Middle frontal gyrus (tissue), 1 donor: ENCODE measurements around the gene PIK3CA.
"Not testable (repeated sequence)": the region's sequence is repeated elsewhere in the genome, so short reads cannot be mapped to it uniquely, and the experiment has no call there.

Experiments used
- DNase-seq: peaks from one replicate; pipeline ENCODE4 v3.0.0-alpha.2; 2015; ENCODE audit warnings: low spot score; ENCODE audit errors: extremely low spot score

PIK3CA gene

DNA sequence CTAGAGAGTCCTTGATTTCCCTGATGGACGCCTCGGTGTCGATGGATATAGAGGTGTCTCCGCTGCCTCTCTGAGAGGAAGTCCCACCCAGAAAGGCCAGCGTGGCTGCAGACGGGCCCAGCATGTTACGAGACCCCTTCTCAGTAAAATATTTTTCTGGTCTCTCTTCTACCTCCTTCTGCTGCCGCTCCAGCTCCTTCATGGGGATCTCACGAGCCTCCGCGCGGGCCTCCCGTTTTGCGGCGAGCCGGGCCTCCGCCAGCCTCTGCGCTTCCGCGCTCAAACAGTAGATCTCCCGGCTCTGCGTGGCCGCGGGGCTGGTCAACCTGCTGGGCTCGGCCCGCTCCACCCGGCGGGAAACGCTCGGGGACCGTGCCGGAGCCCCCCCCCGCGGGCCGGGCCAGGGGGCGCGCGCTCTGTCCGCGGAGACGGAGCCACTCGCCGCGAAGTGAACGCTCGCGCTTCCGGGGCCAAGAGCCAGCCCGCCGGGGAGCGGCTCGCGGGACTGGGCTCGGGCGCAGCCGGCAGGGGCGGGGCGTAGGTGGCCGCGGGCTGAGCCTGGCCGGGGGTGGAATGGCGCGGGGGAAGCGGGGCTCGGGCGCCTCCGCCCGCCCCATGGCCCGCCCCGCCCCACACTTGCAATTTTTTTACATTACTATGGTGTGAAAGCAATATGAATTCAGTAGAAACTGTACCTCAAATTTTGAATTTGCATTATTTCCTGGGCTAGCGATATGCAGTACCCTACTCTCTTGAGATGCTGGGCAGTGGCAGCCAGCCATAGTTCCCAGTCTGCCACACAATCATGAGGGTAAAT, 113.0 kb downstream of the PIK3CA start:
- DNase-seq = no peak

DNA sequence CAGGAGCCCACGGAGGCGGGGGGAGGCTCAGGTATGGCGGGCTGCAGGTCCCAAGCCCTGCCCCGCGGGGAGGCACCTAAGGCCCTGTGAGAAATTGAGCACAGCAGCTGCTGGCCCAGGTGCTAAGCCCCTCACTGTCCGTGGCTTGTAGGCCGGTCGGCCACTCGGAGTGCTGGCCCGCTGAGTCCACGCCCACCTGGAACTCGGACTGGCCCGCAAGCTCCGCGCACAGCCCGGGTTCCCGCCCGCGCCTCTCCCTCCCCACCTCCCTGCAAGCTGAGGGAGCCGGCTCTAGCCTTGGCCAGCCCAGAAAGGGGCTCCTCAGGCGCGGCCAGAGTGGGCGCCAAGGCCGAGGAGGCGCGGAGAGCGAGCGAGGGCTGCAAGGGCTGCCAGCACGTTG, 115.0 kb downstream of the PIK3CA start:
- no peak for DNase-seq

DNA sequence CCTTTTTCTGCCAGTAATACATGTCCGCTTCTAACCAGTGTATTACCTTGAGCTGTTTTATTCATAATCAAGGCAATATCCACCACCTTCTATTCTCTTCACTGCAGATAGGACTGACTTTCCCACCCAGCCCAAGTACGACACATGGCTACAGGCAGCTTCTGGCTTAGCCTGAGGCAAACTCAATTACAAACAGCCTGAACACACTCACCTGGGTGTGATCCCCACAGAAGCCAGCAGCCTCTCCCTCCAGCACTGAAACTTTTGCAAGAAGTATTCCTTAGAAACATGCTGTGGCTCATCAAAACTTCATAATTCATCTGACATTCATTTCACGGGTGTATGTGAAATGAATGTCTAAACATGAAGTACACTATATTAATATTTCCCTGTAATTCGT, 116.3 kb downstream of the PIK3CA start:
- DNase-seq = no peak

DNA sequence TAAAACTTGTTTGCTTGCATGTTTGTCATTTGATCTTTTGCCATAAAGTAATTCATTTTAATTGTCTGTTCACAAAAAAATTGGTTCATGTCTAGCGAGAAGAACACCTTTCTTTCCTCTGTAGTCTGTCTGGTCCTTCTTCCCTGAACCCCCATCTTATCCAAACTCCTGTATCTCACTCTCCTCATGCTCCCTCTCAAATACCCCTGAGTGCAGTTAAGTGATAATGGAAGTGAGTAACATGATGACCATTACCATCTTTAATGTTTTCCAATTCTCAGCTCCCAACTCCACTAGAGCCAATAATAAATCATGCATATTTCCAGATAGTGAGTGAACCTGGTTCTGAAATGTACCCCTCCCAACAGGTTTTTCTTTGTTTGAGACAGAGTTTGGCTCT, 116.9 kb downstream of the PIK3CA start:
- no peak for DNase-seq

DNA sequence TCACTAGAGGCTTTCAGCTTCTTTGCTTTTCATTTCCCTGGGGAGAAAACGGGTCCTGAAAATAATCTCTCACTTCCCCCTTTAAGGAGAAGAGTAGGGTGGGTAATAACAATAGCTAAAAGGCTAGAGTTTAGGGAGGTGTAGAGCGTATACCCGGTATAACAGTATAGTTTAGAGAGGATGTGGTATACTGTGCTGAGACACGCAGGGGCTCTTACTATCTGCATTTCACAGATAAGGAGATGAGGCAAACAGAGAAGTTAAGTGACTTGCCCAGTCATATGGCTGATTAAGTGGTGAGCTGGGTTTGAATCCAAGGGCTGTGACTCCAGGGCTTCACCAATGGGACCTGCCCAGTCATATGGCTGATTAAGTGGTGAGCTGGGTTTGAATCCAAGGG, 117.7 kb downstream of the PIK3CA start:
- no peak for DNase-seq

DNA sequence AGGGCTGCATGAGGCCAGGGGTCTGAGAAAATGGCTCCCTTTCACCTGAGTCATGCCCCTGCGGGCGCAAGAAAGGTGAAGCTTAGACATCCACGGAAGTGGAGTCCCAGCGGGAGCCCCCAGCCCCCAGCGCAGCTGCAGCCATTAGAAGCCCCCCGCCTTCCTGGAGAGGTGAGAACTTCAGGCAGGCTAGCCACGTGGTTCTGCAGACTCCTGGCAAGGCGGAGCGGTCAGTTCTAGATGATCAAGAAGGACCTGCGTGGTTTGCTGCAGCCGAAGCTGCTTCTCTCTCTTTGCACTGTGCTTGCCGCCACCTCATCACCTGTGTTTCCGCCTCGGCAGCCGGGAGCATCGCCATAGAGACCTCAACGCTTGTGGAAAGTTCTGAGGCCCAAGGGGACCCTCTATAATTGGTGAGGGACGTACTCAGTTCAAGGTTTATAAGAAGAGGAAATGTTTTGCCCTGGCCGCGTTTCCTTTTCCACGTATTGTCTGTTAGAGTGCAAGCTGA, 118.6 kb downstream of the PIK3CA start:
- DNase-seq = no peak

DNA sequence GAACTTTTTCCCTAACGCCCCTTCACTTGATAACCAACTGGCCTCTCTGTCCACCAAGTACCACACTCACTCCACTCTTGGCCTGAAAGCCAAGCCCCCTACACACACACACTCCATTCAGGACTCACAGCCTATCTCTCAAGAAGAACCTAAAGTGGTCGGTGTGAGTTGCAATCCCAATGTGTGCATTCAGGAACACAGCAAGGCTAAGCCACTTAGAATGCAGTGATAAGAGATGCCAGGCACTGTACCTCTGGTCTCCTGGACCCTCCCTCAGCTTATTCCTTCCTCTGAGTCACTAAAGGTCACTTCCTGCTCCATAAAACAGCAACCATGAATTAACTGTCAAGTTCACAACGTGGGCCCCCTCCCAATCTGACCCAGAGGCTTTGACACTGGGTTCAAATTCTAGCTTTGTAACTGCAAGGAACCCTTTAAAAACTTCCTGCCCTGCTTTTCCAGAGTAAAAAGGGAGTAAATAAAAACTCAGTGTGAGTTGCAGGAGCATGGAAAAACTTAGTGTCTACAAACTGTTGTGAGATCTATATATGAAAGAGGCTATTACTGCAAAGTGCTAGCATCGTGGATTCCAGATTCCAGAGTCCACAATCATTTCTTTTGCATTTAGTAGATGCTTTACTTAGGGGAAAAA, 120.4 kb downstream of the PIK3CA start:
- no peak for DNase-seq

DNA sequence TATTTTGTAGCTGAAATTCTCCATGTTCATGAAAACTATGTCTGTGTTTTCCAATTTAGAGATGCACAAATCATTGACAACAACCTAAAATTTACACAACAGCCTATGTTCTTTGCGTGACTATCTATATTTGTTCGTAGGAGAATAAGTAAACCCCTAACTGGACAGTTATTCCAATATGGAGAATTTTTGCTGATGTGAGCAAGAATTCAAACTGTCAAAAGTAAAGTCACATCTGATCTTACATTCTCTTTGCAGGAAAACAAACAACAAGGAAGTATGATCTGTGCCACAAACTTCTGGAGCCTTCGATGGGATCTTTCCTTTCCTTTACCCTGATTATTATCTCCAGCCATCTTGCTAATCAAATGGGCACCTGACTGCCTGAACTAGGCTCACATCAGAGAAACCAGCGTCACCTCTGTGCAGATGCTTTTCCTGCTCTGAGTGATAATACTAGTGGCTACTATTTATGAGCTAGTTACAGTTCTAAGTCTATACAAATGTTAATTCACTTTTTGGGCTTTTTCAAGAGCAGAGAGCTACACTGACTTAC, 121.1 kb downstream of the PIK3CA start:
- no peak for DNase-seq

DNA sequence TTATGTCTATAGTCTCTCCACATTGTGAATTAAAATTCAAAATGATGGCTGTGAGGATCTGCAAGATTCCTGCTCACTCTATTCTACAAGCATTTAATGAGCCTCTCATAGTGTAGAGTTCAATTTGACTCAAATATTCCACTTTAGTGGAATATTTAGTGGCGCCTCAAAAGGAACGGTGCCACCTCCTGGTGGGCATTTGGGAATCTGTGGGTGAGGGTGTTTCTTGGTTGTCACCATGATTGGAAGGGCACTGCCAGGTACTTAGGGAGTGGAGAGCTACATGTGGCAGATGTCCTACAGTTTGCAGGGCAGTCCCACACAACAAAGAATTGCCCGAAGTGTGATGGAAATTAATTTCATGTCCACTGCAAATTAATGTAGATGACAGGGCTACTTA, 124.2 kb downstream of the PIK3CA start:
- no peak for DNase-seq

DNA sequence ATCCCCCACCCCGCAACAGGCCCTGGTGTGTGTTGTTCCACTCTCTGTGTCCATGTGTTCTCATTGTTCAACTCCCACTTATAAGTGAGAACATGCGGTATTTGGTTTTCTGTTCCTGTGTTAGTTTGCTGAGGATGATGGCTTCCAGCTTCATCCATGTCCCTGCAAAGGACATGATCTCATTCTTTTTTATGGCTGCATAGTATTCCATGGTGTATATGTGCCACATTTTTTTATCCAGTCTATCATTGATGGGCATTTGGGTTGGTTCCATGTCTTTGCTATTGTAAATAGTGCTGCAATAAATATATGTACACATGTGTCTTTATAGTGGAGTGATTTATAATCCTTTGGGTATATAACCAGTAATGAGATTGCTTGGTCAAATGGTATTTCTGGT, 126.3 kb downstream of the PIK3CA start:
- DNase-seq = not testable (repeated sequence)

DNA sequence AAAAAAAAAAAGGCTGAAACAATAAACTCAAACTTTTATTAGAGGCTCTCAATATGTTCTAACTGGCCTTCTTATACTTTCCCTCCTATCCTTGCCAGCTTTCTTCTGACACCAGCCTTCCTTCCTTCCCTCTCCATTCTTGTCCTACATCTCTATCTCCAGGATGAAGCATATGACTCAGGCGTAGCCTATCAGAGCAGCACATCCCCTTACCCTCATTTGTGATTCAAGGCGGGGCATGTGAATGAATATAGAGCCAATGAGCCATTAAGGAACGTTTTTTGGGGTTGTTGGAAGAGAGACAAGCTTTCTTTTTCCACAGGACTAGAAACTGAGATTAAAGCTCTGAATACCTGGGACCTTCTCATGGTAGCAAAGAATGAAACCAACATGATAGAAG, 127.8 kb downstream of the PIK3CA start:
- no peak for DNase-seq

DNA sequence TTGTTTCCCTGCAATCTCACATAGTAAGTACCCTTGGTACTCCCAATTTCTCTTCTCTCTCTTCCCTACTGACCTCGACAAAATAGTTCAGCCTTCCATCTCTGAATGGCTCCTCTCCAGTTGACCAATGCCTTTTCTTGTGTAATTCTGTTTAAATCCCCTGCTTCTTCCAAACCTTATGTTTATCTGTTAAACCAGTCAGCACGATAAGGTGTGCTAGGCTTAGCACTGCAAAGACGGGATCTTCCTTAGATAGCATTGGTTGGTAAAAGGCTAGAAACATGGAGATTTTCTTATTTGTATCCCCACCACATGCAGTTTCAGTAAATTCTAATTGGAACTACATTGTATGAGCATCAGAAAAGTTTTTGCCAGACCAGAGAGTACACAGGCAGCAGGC, 128.6 kb downstream of the PIK3CA start:
- no peak for DNase-seq

DNA sequence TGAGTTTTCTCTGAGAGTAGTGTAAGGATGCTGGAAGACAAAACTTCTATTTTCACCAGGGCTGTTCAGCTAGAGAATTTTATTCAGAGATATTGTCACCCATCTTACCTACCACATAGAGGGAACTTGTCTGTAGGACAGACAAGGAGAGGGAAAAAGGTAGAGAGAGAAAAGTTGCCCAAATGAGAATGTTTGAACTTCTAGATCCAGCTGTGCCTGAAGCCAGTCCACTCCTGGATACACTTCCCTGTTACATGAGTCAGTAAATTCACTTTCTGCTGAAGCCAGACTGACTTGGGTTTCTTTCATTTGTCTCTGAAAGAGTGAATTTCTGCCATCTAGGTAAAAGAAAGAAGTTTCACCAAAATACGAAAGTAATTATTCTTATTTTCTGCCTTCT, 130.0 kb downstream of the PIK3CA start:
- DNase-seq = no peak

DNA sequence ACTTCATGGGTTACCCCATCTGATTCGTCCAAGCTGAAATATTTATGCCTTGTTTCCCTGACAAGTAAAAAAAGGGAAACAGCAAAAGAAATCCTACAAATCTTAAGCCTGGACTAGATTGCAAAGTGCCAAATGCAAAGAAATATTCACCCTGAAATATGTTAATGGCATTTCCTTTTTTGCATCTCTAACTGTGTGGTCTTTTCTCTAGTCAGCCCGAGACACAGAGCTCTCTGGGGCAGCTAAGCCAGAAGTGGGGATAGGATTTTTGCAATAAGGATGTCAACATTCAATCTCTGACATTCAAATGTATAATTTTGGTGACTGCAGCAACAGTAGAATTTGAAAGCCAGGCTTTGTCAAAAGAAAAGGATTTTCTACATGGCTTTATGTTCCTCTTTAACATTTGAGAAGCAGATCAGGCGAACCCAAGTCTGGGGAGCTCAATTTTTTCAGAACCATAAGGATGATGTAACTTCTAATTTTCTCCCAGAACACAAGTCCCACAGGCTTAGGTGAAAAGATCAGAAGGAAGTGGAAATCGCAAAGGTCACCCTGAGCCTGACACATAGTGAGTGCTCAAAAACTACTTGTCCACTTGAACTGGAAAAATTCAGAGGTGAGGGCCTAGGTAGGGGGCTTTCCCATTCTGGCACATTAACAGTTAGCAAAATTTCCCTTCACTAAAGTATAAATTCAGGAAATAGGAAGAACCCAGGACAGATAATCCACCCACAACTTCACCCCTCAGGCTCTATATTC, 131.0 kb downstream of the PIK3CA start:
- no peak for DNase-seq

DNA sequence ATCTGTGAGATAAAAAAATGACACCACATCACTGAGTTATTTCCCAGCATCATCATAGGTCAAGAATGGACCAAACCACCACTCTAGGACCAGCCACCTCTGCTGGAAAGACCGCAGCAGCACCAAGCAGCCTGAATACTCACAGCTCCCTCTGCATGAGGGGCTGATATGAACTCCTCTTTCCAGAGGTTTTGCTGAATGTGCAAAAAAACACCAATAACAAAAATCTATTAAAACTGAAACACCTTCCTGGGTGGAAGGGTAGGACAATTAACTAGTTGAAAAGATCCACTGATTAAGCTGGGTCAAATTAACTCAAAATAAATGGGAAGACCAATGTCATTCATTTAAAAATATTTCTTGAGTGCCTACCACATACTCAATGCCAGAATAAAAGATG, 131.7 kb downstream of the PIK3CA start:
- no peak for DNase-seq

DNA sequence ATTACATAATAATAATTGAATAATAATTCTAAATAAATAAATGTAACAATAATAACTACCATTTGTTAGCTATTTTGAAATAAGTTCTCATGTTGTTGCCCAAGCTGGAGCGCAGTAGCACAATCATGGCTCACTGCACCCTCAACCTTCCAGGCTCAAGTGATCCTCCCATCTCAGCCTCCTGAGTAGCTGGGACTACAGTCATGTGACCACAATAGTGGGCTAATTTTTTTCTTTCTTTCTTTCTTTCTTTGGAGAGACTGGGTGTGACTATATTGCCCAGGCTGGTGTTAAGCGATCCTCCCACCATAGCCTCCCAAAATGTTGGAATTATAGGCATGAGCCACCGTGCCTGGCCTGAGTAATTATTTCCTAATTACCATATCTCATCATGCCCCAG, 133.7 kb downstream of the PIK3CA start:
- no peak for DNase-seq

DNA sequence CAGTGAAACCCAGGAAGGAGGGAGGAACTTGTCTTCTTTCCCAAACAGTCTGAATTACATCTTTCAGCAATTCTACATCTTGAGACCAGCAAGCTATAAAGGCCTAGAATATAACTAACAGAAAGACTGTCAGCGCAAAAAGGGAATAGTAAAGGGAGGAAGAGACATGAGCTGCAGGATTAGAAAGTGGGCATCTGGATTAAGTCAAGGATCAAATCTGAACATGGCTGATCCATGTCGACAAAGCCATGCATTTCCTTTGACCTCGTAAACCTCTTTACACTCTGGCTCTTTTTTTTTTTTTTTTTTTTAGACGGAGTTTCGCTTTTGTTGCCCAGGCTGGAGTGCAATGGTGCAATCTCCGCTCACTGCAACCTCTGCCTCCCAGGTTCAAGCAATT, 138.2 kb downstream of the PIK3CA start:
- no peak for DNase-seq

DNA sequence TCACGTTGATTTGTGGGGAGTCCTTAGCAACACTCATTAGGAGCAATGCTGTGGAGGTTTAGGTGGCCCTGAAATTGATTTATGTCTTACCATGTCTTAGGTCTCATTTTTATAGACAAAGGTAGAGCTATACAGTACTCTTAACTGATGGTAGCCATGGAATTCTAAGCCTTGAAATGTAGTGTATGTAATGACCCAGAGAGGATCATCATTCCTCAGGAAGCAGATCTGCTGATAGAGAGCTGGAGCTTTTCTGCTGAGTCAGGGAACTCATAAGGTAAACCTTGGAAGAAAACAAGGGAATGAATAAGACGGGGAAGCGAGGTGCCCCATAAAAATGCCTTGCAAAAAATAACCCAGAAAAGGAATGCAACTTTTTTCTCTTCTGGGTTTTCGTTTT, 140.7 kb downstream of the PIK3CA start:
- DNase-seq = no peak

DNA sequence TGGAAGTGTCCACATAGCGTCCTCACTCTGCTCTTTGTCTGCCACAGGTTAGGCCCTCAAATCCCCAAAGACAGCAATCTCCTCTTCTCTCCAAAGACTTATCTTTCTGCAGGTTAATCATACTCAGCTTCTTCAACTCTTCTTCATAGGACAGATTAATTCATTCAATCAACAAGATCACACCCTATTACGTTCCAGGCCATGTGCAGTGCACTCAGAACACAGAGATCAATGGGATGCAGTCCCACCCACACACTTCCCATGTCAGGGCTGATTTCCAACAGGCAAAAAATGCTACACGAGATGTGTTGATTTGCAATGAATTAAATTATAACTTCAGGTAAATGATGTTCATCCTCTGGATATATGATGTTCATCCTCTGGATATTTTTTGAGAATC, 141.1 kb downstream of the PIK3CA start:
- no peak for DNase-seq
